GM12878 (cell line): ENCODE data around the gene ANXA4. TPM values are rescaled to one million over a fixed set of nuclear protein-coding genes. Genes with fewer than 3 reads are reported as not detected.

Experiments used
- ATAC-seq: fragments of 200-7000 bp; cut with Tn5 transposase; 3 replicates; pipeline ENCODE4 v1.9.1; 2020; ENCODE audit warnings: mild to moderate bottlenecking, moderate library complexity
- BruUV-seq: library from RNA; stranded (reverse); fragments of 400-500 nt; replicated peaks from 2 replicates; lab custom pipeline; 2021; lab: Mats Ljungman, UMichigan
- CTCF ChIA-PET: fragments of 300-600 bp; sonication (Branson Sonifier 250); formaldehyde crosslinking; extraction: SDS; loops from one replicate; lab custom pipeline; 2021; ENCODE audit warnings: inconsistent platforms; lab: Yijun Ruan, JAX
- POLR2A ChIA-PET: fragments of 350-600 bp; formaldehyde crosslinking; extraction: SDS; loops from one replicate; lab custom pipeline; 2021; ENCODE audit warnings: inconsistent platforms; lab: Charles Lee
- RAD21 ChIA-PET: fragments of 300-600 bp; sonication (Branson Sonifier 250); formaldehyde crosslinking; loops from one replicate; lab custom pipeline; 2023; ENCODE audit warnings: antibody characterized with exemption; ENCODE audit not compliant: unreplicated experiment; lab: Charles Lee
- SMC1A ChIA-PET: fragments of 300-600 bp; sonication (Branson Sonifier 250); formaldehyde crosslinking; loops from one replicate; lab custom pipeline; 2023; ENCODE audit not compliant: unreplicated experiment, uncharacterized antibody; lab: Charles Lee
- DNase-seq: peaks from one replicate; pipeline ENCODE4 v3.0.0-alpha.2; 2011; ENCODE audit warnings: low read depth, low spot score
- FAIRE-seq: peaks from 3 replicates; lab custom pipeline; 2011; peaks lifted over from hg19 to GRCh38; lab: Jason Lieb, UNC
- H2AFZ ChIP-seq: 2 replicates; pipeline ENCODE4 v1.6.0; 2011; ENCODE audit warnings: low read depth, low read length, control low read depth; ENCODE audit not compliant: control insufficient read depth
- H3K27ac ChIP-seq: 2 replicates; pipeline ENCODE4 v1.5.1; 2011; ENCODE audit warnings: control low read depth; ENCODE audit not compliant: control insufficient read depth, insufficient read depth
- H3K27me3 ChIP-seq, 2 experiments: replicated peaks in 1 of 2; 2 replicates each; pipeline versions ENCODE4 v1.6.0 to v1.6.1; 2011; ENCODE audit warnings: low read length in 1 of 2; ENCODE audit not compliant: control insufficient read depth in 2 of 2, insufficient read depth in 2 of 2
- H3K36me3 ChIP-seq, 2 experiments: 2 replicates each; pipeline ENCODE4 v1.5.1; 2011; ENCODE audit warnings: low read length in 1 of 2; ENCODE audit not compliant: control insufficient read depth in 2 of 2, insufficient read depth in 2 of 2
- H3K4me1 ChIP-seq: 2 replicates; pipeline ENCODE4 v1.6.1; 2011; ENCODE audit warnings: mild to moderate bottlenecking, low read length, moderate library complexity, mixed read lengths; ENCODE audit not compliant: control insufficient read depth, insufficient read depth
- H3K4me2 ChIP-seq: 2 replicates; pipeline ENCODE4 v1.6.0; 2011; ENCODE audit warnings: control low read depth; ENCODE audit not compliant: control insufficient read depth, insufficient read depth
- H3K4me3 ChIP-seq: fragments of 200-600 bp; sonication (generic); 2 replicates; pipeline ENCODE4 v1.5.1; 2016
- H3K79me2 ChIP-seq: 2 replicates; pipeline ENCODE4 v1.6.0; 2011; ENCODE audit warnings: low read length; ENCODE audit not compliant: control insufficient read depth, insufficient read depth
- H3K9ac ChIP-seq: 2 replicates; pipeline ENCODE4 v1.8.0; 2011; ENCODE audit warnings: low read length, control low read depth, mixed read lengths; ENCODE audit not compliant: control insufficient read depth, insufficient read depth
- H3K9me3 ChIP-seq: replicated peaks from 3 replicates; pipeline ENCODE4 v1.5.1; 2011; ENCODE audit warnings: mild to moderate bottlenecking, low read length; ENCODE audit not compliant: control insufficient read depth, insufficient read depth
- H4K20me1 ChIP-seq: 2 replicates; pipeline ENCODE4 v1.6.0; 2011; ENCODE audit not compliant: control insufficient read depth, insufficient read depth
- CREB1 ChIP-seq: IDR thresholded peaks from 2 replicates; pipeline ENCODE4 v1.6.1; 2012; ENCODE audit warnings: low read depth, mild to moderate bottlenecking, inconsistent platforms
- DPF2 ChIP-seq: fragments of 450-650 bp; IDR thresholded peaks from 2 replicates; pipeline ENCODE4 v1.6.1; 2017; ENCODE audit warnings: mild to moderate bottlenecking
- EP300 ChIP-seq, 2 experiments: fragments of 150-350 bp in 1 of 2; IDR thresholded peaks; 2 replicates each; pipeline ENCODE4 v1.6.1; 2011 to 2012; ENCODE audit warnings: low read depth in 2 of 2, low read length in 2 of 2, borderline replicate concordance in 1 of 2, improper control_type of control experiment in 1 of 2, inconsistent platforms in 1 of 2; ENCODE audit not compliant: control insufficient read depth in 1 of 2
- IRF4 ChIP-seq: IDR thresholded peaks from 2 replicates; pipeline ENCODE4 v1.6.1; 2011; ENCODE audit warnings: low read depth, low read length
- MLLT1 ChIP-seq: fragments of 450-650 bp; IDR thresholded peaks from 2 replicates; pipeline ENCODE4 v1.6.1; 2016; ENCODE audit warnings: mild to moderate bottlenecking
- RCOR1 ChIP-seq: conservative IDR thresholded peaks from 2 replicates; pipeline ENCODE4 v1.6.1; 2012; ENCODE audit warnings: low read depth, low read length, improper control_type of control experiment
- RUNX3 ChIP-seq: IDR thresholded peaks from 2 replicates; pipeline ENCODE4 v1.6.1; 2012; ENCODE audit warnings: low read length, inconsistent platforms
- SKIL ChIP-seq: fragments of 450-650 bp; IDR thresholded peaks from 2 replicates; pipeline ENCODE4 v1.6.1; 2017; ENCODE audit warnings: mild to moderate bottlenecking, low read depth, inconsistent platforms; ENCODE audit not compliant: poor library complexity, severe bottlenecking
- SP1 ChIP-seq: IDR thresholded peaks from one replicate; pipeline ENCODE4 v1.6.1; 2011; ENCODE audit warnings: low read depth, low read length
- SPI1 ChIP-seq: IDR thresholded peaks from 2 replicates; pipeline ENCODE4 v1.6.1; 2011; ENCODE audit warnings: low read depth, mild to moderate bottlenecking, low read length, moderate library complexity, borderline replicate concordance; ENCODE audit not compliant: insufficient read depth
- SREBF2 ChIP-seq: IDR thresholded peaks from 2 replicates; pipeline ENCODE4 v1.6.1; 2012; ENCODE audit warnings: mild to moderate bottlenecking, low read length
- TBL1XR1 ChIP-seq: IDR thresholded peaks from 2 replicates; pipeline ENCODE4 v1.6.1; 2012; ENCODE audit warnings: low read depth, low read length, improper control_type of control experiment
- TCF3 ChIP-seq: IDR thresholded peaks from 2 replicates; pipeline ENCODE4 v1.6.1; 2012; ENCODE audit warnings: low read depth, mild to moderate bottlenecking, low read length, borderline replicate concordance; ENCODE audit not compliant: insufficient read depth
- ZNF217 ChIP-seq: fragments of 450-650 bp; IDR thresholded peaks from 2 replicates; pipeline ENCODE4 v1.6.1; 2017; ENCODE audit warnings: antibody characterized with exemption, mild to moderate bottlenecking
- ZNF592 ChIP-seq: fragments of 450-650 bp; IDR thresholded peaks from 2 replicates; pipeline ENCODE4 v1.6.1; 2017; ENCODE audit warnings: mild to moderate bottlenecking, moderate library complexity
- WGBS: methylation state at CpG from one replicate; pipeline ENCODE4 v1.1.6; 2016; ENCODE audit warnings: low lambda C conversion rate; ENCODE audit not compliant: insufficient replicate concordance, insufficient coverage; ENCODE audit errors: missing lambda C conversion rate; 5-methylcytosine and 5-hydroxymethylcytosine counted together
- in situ Hi-C: fragments of 300-500 bp; cut with MboI; formaldehyde crosslinking; loops from 9 replicates; pipeline ENCODE4 v1.14.3; 2018; ENCODE audit warnings: mixed read lengths
- intact Hi-C: fragments of 100-400 bp; cut with micrococcal nuclease; formaldehyde crosslinking; loops from one replicate; pipeline ENCODE4 v1.14.2; 2022; ENCODE audit not compliant: unreplicated experiment
- polyA plus RNA-seq, 11 experiments: library from polyadenylated mRNA; depleted of rRNA in 4 of 11; unstranded in 6 of 11; stranded (reverse) in 5 of 11; fragments of >200 nt; fragmentation: Nextera tagmentation in 4 of 11; fragmentation: Illumina TruSeq in 1 of 11; extraction: Ambion mirVana in 4 of 11; extraction: Trizol in 1 of 11; gene quantifications; 1 replicate in 1 of 11; 2 replicates in 10 of 11; pipeline versions ENCODE4 v1.2.1 to v1.2.3, GENCODE V29; 2011 to 2016; ENCODE audit warnings: inconsistent platforms in 2 of 11, missing spikeins in 2 of 11, low read depth in 1 of 11
- total RNA-seq, 4 experiments: library from RNA; depleted of rRNA in 3 of 4; stranded (reverse); fragments of >200 nt in 3 of 4; fragmentation: Illumina TruSeq in 1 of 4; extraction: Trizol in 1 of 4; gene quantifications; 2 replicates each; pipeline versions ENCODE4 v1.2.1 to v1.2.3, GENCODE V29; 2013 to 2021

Gene ANXA4
- total and polyA plus RNA-seq, 10 of the 15 experiments (the other 5 are each of a cell fraction or from before 2014, with no cell fraction given), result 16.3 to 97.2 (median 71.0) TPM

GRCh38 chr2:69764286-69765095, 22.6 kb downstream of the ANXA4 start:
- intact Hi-C loops (loop anchor here (2.0 kb wide), 1 partner anchor 52 kb away; no protein-coding TSS in a partner anchor), in situ Hi-C loops (no loop called here)
- ATAC-seq (peak; percentile 79), DNase-seq (no peak), FAIRE-seq (no peak)
- WGBS, result 25% methylated on average over 5 of the region's 5 CpGs
- H3K4me3 ChIP-seq, result 0 out of 2 replicates have a peak overlapping the region, but pooled peaks have one; percentile 4
- POLR2A ChIA-PET, result interaction anchor here (1.0 to 1.2 kb wide), 4 partner anchors 9 to 120 kb away, joined by 3 to 8 read pairs (median 4); no protein-coding TSS in a partner anchor
- H3K27ac ChIP-seq, result peak overlapping the region; percentile 61
- CTCF ChIA-PET, result interaction anchor here (1.4 to 4.4 kb wide), 3 partner anchors 11 to 40 kb away, joined by 4 to 28 read pairs (median 6); no protein-coding TSS in a partner anchor
- no TSS peak for BruUV-seq
- no peaks in the 10 kb centered on the region for H3K36me3 ChIP-seq
- H3K4me2 ChIP-seq, result peak overlapping the region; percentile 63
- peaks cover 10% of the 10 kb centered on the region for H3K79me2 ChIP-seq
- H3K4me1 ChIP-seq, result peaks cover 48% of the 10 kb centered on the region
- SMC1A ChIA-PET, result interaction anchor here (0.9 to 5.7 kb wide), 6 partner anchors 8 to 52 kb away, joined by 3 to 40 read pairs (median 5); no protein-coding TSS in a partner anchor
- no peak overlapping the region for H3K9ac ChIP-seq
- H2AFZ ChIP-seq, result no peak overlapping the region; the same call in 1 of the 2 replicates
- no peaks in the 10 kb centered on the region for H4K20me1 ChIP-seq
- RAD21 ChIA-PET, result interaction anchor here (1.0 to 1.5 kb wide), 6 partner anchors 9 to 52 kb away, joined by 4 to 9 read pairs (median 5); partner anchors contain the start of gene ANXA4
- no peaks in the 10 kb centered on the region for H3K27me3 ChIP-seq
- H3K9me3 ChIP-seq, result no peaks in the 10 kb centered on the region
- TF ChIP-seq MLLT1, result no peak
- TF ChIP-seq TCF3, result no peak
- peak; percentile 48; the same call in 1 of the 2 replicates for TF ChIP-seq SPI1
- no peak for TF ChIP-seq ZNF217
- no peak for TF ChIP-seq EP300 (IDR thresholded peaks at IDR 0.05; ENCODE audit: borderline replicate concordance in 1 of 2, control insufficient read depth in 1 of 2, low read depth in 2 of 2, low read length in 2 of 2)
- no peak for TF ChIP-seq SREBF2
- TF ChIP-seq DPF2, result 0 out of 2 replicates have a peak, but pooled peaks have one; percentile 14
- no peak for TF ChIP-seq SKIL
- no peak for TF ChIP-seq RCOR1
- TF ChIP-seq ZNF592, result no peak
- TF ChIP-seq IRF4, result no peak
- TF ChIP-seq SP1, result no peak
- 0 out of 2 replicates have a peak, but pooled peaks have one; percentile 9 for TF ChIP-seq RUNX3
- TF ChIP-seq CREB1, result 0 out of 2 replicates have a peak, but pooled peaks have one; percentile 4
- no peak for TF ChIP-seq TBL1XR1
